ENCODE results near the gene ARHGAP10.

- TF ChIP-seq CTCF (IDR thresholded peaks at IDR 0.05) (no peak), EZH2 (IDR thresholded peaks at IDR 0.05) (no peak)
These were observed 36.2 kb downstream of the ARHGAP10 start for GRCh38 chr4:147768113-147768512.

Data from neural progenitor cell (in vitro differentiated cells).